Stimulated activated CD4-positive, alpha-beta T cell treated with anti-CD3 and anti-CD28 coated beads, Interleukin-1b, Interleukin-23, amount 100 ng/mL, for 4 hours (primary cell): Measurements from ENCODE around the gene AP2B1.
A peak's percentile ranks its signal among the peaks of the same experiment; 100 is the strongest.
"Not testable (repeated sequence)": the region's sequence is repeated elsewhere in the genome, so short reads cannot be mapped to it uniquely, and the experiment has no call there.

Experiments used
- DNase-seq, 2 donors: peaks; one replicate each; pipeline ENCODE4 v3.0.0-alpha.2; 2020; ENCODE audit warnings: low read depth in 2 of 2

AP2B1 gene

GRCh38 chr17:35587074-35587961, at the start of gene AP2B1:
TSS of gene AP2B1 (plus strand) at chr17:35587322. CDS start at chr17:35594031, 6,709 bp downstream.
- peak; percentile 92 to 99 for DNase-seq

DNA sequence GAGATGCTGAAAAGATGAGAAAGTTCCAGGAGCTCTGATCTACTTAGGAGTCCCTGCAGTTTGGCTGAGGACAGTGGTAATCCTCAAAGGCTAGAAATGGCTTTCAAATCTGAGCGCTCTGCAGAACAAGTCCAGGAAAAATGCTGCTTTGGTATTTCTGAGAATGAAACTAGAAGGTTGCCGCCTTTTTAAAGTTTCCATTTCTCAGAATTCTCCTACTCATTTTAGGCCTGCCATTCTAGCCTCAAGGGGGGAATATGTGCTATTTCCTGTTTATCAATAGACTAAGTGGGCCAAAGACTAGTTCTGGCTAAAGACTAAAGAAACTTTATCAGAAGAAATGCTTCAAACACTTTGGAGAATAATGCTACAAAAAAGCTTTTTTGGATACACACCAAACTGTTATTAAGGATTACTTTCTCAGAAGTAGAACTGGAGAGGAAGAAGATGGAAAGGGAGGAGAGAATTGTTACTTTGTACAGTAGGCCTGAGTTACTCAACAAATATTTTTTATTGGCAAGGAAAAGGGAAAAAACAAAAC, 49.5 kb upstream of the AP2B1 start, which contains the start of gene SLFN12L:
SLFN12L (minus strand) TSS at position 78 of the 541 bp plus-strand sequence. CDS start 15,314 bp downstream, outside the sequence.
- no peak for DNase-seq

DNA sequence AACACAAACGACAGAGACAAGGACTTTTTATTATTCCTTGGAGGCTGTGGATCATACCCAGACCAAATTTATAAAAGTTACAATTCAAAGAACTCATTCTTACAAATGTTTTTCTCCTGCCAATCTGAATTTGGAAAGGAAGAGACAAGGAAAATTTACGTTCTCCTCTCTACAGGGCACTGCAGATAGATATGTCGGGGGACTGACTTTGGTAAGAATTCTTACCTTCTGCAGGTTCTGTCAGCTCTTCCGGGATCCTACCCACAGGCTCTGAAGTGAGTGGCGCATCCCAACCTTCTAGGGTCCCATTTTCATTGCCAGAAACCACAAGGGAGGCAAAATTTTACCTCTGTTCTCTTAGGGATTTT, 47.5 kb upstream of the AP2B1 start:
- DNase-seq = no peak

GRCh38 chr17:35540589-35541404, 46.3 kb upstream of the AP2B1 start:
- DNase-seq = no peak

DNA sequence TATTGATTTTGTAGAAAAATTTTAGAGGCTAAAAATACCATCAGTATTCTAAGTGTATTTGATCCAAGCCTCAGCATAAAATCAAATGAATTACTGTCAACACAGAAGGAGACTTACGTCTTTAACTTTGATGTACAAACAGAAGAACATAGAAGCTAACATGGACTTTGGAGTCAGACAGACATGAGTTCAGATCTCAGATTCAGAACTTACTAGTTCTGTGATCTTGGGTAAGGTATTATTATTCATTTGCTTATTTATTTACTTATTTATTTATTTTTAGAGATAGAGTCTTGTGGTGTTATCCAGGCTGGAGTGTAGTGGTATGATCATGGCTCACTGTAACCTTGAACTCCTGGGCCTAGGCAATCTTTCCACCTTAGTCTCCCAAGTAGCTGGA, 45.7 kb upstream of the AP2B1 start:
- DNase-seq = no peak

DNA sequence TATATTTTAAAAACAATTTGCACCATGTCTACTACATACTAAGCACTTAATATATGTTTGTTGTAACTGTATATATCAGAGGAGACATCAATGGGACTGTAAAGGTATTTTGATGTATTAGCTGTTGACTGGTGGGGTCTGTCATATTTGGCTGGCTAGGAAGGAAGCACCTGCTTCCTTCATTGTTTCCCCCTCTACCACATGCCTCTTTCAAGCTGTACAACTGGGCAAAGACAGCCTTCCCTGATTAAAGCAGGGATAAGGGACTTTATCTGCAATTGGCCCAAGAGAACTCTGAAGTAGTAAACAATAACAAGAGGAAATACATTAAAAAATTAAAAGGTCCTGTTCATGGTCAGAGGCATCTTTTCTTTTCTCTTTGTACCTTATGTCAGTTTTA, 44.1 kb upstream of the AP2B1 start:
- DNase-seq = no peak

- no peak for DNase-seq
Observed at GRCh38 chr17:35543856-35544255, 43.3 kb upstream of the AP2B1 start.

DNA sequence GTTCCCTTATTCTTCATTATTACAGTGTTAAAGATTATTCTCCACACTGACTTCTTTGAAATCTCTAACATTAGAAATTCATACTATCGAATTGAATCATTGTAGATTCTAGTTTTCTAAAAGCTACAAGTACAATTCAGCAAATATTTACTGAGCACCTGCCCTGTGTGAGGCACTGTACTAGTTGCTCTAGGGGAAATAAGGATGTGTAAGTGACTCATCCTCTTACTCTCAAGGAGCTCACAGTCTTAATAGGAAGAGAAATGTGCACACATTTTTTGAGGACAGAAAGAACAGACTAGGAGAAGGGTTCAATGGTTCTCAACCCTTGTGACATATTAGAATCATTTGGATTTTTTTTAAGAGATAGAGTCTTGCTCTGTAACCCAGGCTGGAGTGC, 42.0 kb upstream of the AP2B1 start:
- no peak for DNase-seq

GRCh38 chr17:35546487-35546886, 40.6 kb upstream of the AP2B1 start:
- no peak for DNase-seq

GRCh38 chr17:35548208-35548810, 38.8 kb upstream of the AP2B1 start:
- DNase-seq = no peak

DNA sequence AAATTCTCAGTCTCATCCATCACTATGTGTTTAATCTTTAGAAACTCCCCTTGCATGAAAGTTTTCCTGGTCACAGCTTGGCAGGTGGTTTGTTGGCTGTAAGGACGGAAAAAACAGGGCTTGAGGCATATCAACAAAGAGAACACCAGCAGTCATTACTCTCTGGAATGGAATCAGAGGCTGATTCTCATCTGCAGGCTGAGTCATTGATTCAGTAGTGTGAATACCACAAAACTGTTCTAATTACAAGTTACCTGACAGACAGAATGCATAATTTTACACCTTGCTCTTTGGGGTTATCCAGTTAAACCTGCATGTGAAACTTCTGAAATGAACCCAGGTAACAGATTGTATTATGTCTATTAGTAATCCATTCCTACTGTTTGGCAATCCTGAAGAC, 38.1 kb upstream of the AP2B1 start:
- no peak for DNase-seq

DNA sequence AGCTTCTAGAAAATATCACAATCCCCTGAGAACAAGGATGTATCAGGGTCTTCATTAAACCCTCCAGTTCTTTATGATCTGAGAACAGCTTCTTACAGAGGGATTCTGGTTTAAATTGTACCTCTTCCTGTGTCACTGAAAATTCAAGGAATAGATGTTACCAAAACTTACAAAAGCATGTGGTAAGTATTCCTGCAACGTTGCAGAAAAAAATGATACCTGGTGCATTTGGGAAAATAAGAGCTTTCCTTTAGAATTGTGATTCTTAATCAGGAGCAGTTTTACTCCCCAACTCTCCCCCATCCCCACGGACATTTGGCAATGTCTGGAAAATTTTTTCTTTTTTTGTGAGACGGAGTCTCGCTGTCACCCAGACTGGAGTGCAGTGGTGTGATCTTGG, 33.8 kb upstream of the AP2B1 start:
- no peak for DNase-seq

DNA sequence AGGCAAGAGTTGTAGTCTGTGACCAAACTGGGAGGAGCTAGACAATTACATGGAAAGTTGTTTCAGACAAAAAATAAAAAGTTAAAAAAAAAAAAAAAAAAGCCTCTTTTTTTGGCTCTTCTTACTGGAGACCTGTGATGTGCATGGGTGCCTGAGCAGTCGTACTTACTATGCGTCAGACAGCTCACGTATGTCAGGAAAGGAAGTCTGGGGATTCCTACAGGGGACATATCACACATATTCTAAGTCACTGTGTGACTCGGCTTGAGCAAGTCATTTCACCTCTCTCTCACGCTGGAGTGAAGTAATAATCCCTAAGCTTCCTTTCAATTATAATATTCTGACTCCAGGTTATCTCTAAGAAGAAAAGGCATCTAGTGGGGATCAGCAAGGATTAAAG, 32.5 kb upstream of the AP2B1 start:
- no peak for DNase-seq

GRCh38 chr17:35555691-35556090, 31.4 kb upstream of the AP2B1 start:
- DNase-seq = no peak

- no peak for DNase-seq
Observed at GRCh38 chr17:35557353-35557752, 29.8 kb upstream of the AP2B1 start.

DNA sequence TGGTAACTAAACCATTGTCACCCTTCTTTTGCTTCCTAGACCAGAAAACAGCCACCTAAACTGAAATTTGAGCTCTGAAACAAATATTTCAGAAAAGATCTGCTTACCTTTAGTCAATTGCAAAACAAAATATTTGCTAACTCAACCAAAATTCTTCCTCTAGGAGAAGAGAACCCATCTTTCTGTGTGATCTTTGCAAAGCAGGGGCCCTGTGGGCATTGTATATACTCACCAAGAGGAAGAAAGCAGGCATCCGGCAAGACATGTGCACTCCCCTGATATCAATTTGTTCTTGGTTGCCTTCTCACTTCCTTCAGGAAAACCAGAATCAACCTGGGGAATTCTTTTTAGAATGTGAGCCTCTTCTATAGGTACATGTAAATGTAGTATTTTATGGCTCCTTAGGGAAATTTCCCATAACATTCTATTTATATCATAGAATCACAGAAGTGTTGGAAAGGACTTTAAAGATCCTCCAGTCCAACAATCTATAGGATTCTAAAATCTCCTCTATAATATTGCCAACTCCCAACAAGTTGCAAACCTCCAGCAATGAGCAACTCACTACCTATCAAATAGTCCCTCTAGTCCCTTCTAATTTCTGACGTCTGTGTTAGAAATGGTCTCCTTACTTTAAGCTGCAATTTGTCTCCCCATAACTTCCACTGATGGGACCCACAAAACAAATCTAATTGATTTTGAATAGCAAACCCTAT, 27.5 kb upstream of the AP2B1 start:
- DNase-seq = no peak

GRCh38 chr17:35560703-35561102, 26.4 kb upstream of the AP2B1 start, which contains the start of gene SLFN14:
TSS of gene SLFN14 (minus strand) at chr17:35560819. CDS start at chr17:35558062, 2,757 bp downstream.
- DNase-seq = no peak

DNA sequence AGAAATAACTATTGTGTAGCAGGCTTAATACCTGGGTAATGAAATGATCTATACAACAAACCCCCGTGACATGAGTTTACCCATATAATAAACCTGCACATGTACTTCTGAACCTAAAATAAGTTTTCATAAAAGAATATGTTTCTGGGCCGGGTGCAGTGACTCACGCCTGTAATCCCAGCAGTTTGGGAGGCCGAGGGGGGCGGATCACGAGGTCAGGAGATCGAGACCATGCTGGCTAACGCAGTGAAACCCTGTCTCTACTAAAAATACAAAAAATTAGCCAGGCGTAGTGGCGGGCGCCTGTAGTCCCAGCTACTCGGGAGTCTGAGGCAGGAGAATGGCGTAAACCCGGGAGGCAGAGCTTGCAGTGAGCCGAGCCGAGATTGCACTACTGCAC, 23.9 kb upstream of the AP2B1 start:
- not testable (repeated sequence) for DNase-seq

- no peak for DNase-seq
Observed at GRCh38 chr17:35566968-35567367, 20.2 kb upstream of the AP2B1 start.

- DNase-seq = peak in 1 of 2 donors; percentile 37
Observed at GRCh38 chr17:35568561-35568960, 18.6 kb upstream of the AP2B1 start.

GRCh38 chr17:35569405-35569804, 17.7 kb upstream of the AP2B1 start:
- DNase-seq = no peak
